A549 (cell line): ENCODE data around the gene KLK11. TPM values are rescaled to one million over a fixed set of nuclear protein-coding genes. Genes with fewer than 3 reads are reported as not detected.

ENCODE experiments used
- ATAC-seq, 2 experiments: fragments of 200-7000 bp in 1 of 2; fragments of >200 bp in 1 of 2; cut with Nextera tagmentation in 1 of 2; cut with Tn5 transposase in 1 of 2; 3 replicates each; pipeline versions ENCODE4 v1.8.0 to v1.9.1; 2018 to 2020; ENCODE audit warnings: mild to moderate bottlenecking in 1 of 2, moderate library complexity in 1 of 2
- CTCF ChIA-PET: fragments of 300-600 bp; sonication (Branson Sonifier 250); formaldehyde crosslinking; extraction: SDS; loops from one replicate; lab custom pipeline; 2021; ENCODE audit warnings: antibody characterized with exemption, inconsistent platforms; lab: Yijun Ruan, JAX
- POLR2A ChIA-PET: fragments of 350-600 bp; formaldehyde crosslinking; extraction: SDS; loops from one replicate; lab custom pipeline; 2021; ENCODE audit warnings: antibody characterized with exemption, inconsistent platforms; lab: Yijun Ruan, JAX
- DNase-seq, 2 experiments: peaks; one replicate each; pipeline versions ENCODE4 v3.0.0 to v3.0.0-alpha.2; 2011 to 2016; ENCODE audit warnings: low read depth in 1 of 2, low spot score in 1 of 2
- FAIRE-seq: peaks from 2 replicates; lab custom pipeline; 2011; peaks lifted over from hg19 to GRCh38; lab: Jason Lieb, UNC
- H3K27ac ChIP-seq, 2 experiments: fragments of >200 bp; sonication (Bioruptor Twin); formaldehyde crosslinking; 3 replicates each; pipeline ENCODE4 v1.5.1; 2016 to 2017
- H3K4me1 ChIP-seq: fragments of >200 bp; sonication (Bioruptor Twin); formaldehyde crosslinking; 3 replicates; pipeline ENCODE4 v1.6.1; 2016
- H3K4me2 ChIP-seq: fragments of >200 bp; sonication (Bioruptor Twin); formaldehyde crosslinking; 3 replicates; pipeline ENCODE4 v1.6.1; 2016
- H3K4me3 ChIP-seq: fragments of >200 bp; sonication (Bioruptor Twin); formaldehyde crosslinking; 3 replicates; pipeline ENCODE4 v1.5.1; 2016
- H3K9me3 ChIP-seq: fragments of >200 bp; sonication (Bioruptor Twin); formaldehyde crosslinking; 3 replicates; pipeline ENCODE4 v1.6.1; 2016
- CHD4 ChIP-seq: fragments of 200-600 bp; sonication (generic); IDR thresholded peaks from 2 replicates; pipeline ENCODE4 v1.6.1; 2016; ENCODE audit warnings: antibody characterized with exemption, mild to moderate bottlenecking, borderline replicate concordance
- EHMT2 ChIP-seq: fragments of 200-600 bp; sonication (generic); IDR thresholded peaks from 2 replicates; pipeline ENCODE4 v1.6.1; 2016; ENCODE audit warnings: antibody characterized with exemption, low read depth, mild to moderate bottlenecking, moderate library complexity
- EP300 ChIP-seq, 2 experiments: fragments of >200 bp; sonication (Bioruptor Twin); formaldehyde crosslinking; IDR thresholded peaks; 2 replicates in 1 of 2; 3 replicates in 1 of 2; pipeline ENCODE4 v1.6.1; 2016 to 2017
- ESRRA ChIP-seq: fragments of 150-350 bp; IDR thresholded peaks from 2 replicates; pipeline ENCODE4 v1.6.1; 2014; ENCODE audit warnings: mild to moderate bottlenecking, low read length, borderline replicate concordance
- FOXS1 ChIP-seq: fragments of 250-450 bp; sonication (Bioruptor Pico); IDR thresholded peaks from 2 replicates; pipeline ENCODE4 v1.5.0; 2020; ENCODE audit warnings: mild to moderate bottlenecking, moderate library complexity
- HDAC2 ChIP-seq: fragments of 200-600 bp; sonication (generic); IDR thresholded peaks from 2 replicates; pipeline ENCODE4 v1.6.1; 2016
- HES2 ChIP-seq: fragments of >200 bp; sonication (Bioruptor Twin); formaldehyde crosslinking; IDR thresholded peaks from 2 replicates; pipeline ENCODE4 v1.6.1; 2016
- HEYL ChIP-seq: fragments of 250-450 bp; sonication (Bioruptor Pico); IDR thresholded peaks from 2 replicates; pipeline ENCODE4 v1.8.0; 2021; ENCODE audit warnings: mild to moderate bottlenecking, moderate library complexity
- KDM1A ChIP-seq: fragments of 200-600 bp; sonication (generic); IDR thresholded peaks from 2 replicates; pipeline ENCODE4 v1.6.1; 2016; ENCODE audit warnings: low read depth, mild to moderate bottlenecking
- MAX ChIP-seq: IDR thresholded peaks from 2 replicates; pipeline ENCODE4 v1.6.1; 2012
- MAZ ChIP-seq: fragments of 150-350 bp; IDR thresholded peaks from 2 replicates; pipeline ENCODE4 v1.6.1; 2014; ENCODE audit warnings: antibody characterized with exemption, low read depth, low read length, borderline replicate concordance
- NPAS2 ChIP-seq: fragments of 250-450 bp; sonication (Bioruptor Pico); IDR thresholded peaks from 2 replicates; pipeline ENCODE4 v1.8.0; 2022; ENCODE audit warnings: mild to moderate bottlenecking, moderate library complexity, borderline replicate concordance
- POLR2A ChIP-seq: IDR thresholded peaks from 2 replicates; pipeline ENCODE4 v1.6.1; 2012; ENCODE audit warnings: mild to moderate bottlenecking, low read length
- POLR2AphosphoS2 ChIP-seq: conservative IDR thresholded peaks from 2 replicates; pipeline ENCODE4 v1.6.1; 2012; ENCODE audit warnings: low read length, improper control_type of control experiment, inconsistent platforms
- RARB ChIP-seq: fragments of 250-450 bp; sonication (Bioruptor Pico); IDR thresholded peaks from 2 replicates; pipeline ENCODE4 v1.8.0; 2021; ENCODE audit warnings: mild to moderate bottlenecking, moderate library complexity
- RCOR1 ChIP-seq: fragments of 150-350 bp; IDR thresholded peaks from 2 replicates; pipeline ENCODE4 v1.6.1; 2014; ENCODE audit warnings: antibody characterized with exemption, low read length, low read depth
- RNF2 ChIP-seq: fragments of 200-600 bp; sonication (generic); IDR thresholded peaks from 2 replicates; pipeline ENCODE4 v1.6.1; 2016; ENCODE audit warnings: low read depth, mild to moderate bottlenecking, antibody characterized with exemption, moderate library complexity, borderline replicate concordance
- SREBF2 ChIP-seq: fragments of 450-650 bp; IDR thresholded peaks from 2 replicates; pipeline ENCODE4 v1.6.1; 2014; ENCODE audit warnings: mild to moderate bottlenecking, moderate library complexity
- ZNF302 ChIP-seq: fragments of 250-450 bp; sonication (Bioruptor Pico); IDR thresholded peaks from 2 replicates; pipeline ENCODE4 v1.9.0; 2021; ENCODE audit warnings: inconsistent platforms, mild to moderate bottlenecking, moderate library complexity
- ZSCAN20 ChIP-seq: fragments of 250-450 bp; sonication (Bioruptor Pico); IDR thresholded peaks from 2 replicates; pipeline ENCODE4 v1.8.0; 2022; ENCODE audit warnings: mild to moderate bottlenecking, moderate library complexity
- WGBS: methylation state at CpG from one replicate; pipeline ENCODE4 v1.1.6; 2017; ENCODE audit errors: missing lambda C conversion rate; 5-methylcytosine and 5-hydroxymethylcytosine counted together
- polyA plus RNA-seq, 4 experiments: library from polyadenylated mRNA; depleted of rRNA in 3 of 4; stranded (reverse); fragments of >200 nt; fragmentation: RNase III in 1 of 4; extraction: RNeasy Plus Mini Kit Qiagen cat#74134 plus additional on column Dnase treatment in 1 of 4; gene quantifications; 2 replicates in 3 of 4; 3 replicates in 1 of 4; pipeline ENCODE4 v1.2.3, GENCODE V29; 2011 to 2017
- TF ChIP-seq, protein P1 (sequence below): fragments of 250-450 bp; sonication (Bioruptor Pico); IDR thresholded peaks from 2 replicates; pipeline ENCODE4 v1.5.0; 2021; ENCODE audit warnings: mild to moderate bottlenecking, moderate library complexity, borderline replicate concordance
- TF ChIP-seq, protein P2 (sequence below): fragments of >200 bp; sonication (Bioruptor Twin); formaldehyde crosslinking; IDR thresholded peaks from 3 replicates; pipeline ENCODE4 v1.6.1; 2016
- TF ChIP-seq, protein P3 (sequence below): fragments of >200 bp; sonication (Bioruptor Twin); formaldehyde crosslinking; IDR thresholded peaks from 3 replicates; pipeline ENCODE4 v1.5.1; 2016

The KLK11 gene
- polyA plus RNA-seq, 2 of the 4 experiments (the other 2 are of a cell fraction) = not detected

DNA sequence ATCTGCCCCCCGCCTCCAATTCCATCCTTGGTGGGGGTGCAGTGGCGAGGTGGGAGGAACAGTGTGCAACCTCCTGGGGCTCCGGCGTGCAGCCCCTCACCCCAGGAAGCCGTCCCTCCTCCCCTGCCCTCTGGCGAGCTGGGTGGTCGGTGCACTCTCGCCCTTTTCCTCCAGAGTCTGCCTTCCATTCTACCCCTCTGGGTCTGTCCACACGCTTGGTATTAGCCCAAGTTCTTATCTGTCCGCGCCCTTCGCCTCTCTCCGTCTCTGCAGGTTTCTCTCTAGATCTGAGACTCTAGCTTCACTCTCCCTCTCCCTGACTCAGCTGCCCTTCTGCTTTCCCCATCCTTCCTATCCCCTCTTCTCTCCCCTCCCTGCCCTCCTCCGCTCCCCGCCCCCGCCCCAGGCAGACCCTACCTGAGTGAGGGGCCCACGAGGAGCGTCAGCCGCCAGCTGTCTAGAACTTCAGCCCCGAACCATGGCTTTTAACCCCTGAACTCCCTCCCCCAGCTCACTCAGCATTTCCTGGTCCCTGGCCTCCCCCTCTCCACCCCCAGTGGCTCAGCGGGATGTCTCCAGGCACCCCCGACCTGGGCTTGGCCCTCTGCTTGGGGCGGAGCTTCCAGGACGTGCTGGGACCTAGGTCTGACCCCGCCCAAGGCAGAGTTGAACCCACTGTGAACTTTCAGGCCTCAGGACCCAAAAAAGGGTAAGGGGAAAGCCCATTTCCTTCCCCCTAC lies 39.0 kb upstream of the KLK11 start:
- FAIRE-seq (no peak), ATAC-seq (peak; percentile 26 to 60; a peak in 3 of 6 replicates), DNase-seq (no peak)
- POLR2A ChIA-PET = interaction anchor here (1.0 kb wide), 1 partner anchor 13 kb away, joined by 3 read pairs; no protein-coding TSS in a partner anchor
- H3K4me1 ChIP-seq = peaks cover 4% of the 10 kb centered on the region; the same call in 1 of the 3 replicates
- no peak for TF ChIP-seq RARB (CRISPR knock-in tag)
- TF ChIP-seq RNF2 = no peak
- TF ChIP-seq ZSCAN20 (CRISPR knock-in tag) = no peak
- H3K4me2 ChIP-seq = peak overlapping the region; percentile 91
- H3K9me3 ChIP-seq = no peaks in the 10 kb centered on the region
- 51% methylated on average over 18 of the region's 25 CpGs for WGBS
- CTCF ChIA-PET = interaction anchor here (1.0 to 1.4 kb wide), 2 partner anchors 31 to 44 kb away, joined by 4 to 7 read pairs; no protein-coding TSS in a partner anchor
- peak overlapping the region; percentile 46 for H3K4me3 ChIP-seq
- peak overlapping the region; percentile 31 to 67; a peak in 3 of 6 replicates for H3K27ac ChIP-seq

- 11% methylated on average over 24 of the region's 38 CpGs for WGBS
- H3K4me1 ChIP-seq = peaks cover 4% of the 10 kb centered on the region; the same call in 1 of the 3 replicates
- peak within 1 kb of the TSS; percentile 46 for H3K4me3 ChIP-seq
- ChIA-PET POLR2A (interaction anchor here (1.0 kb wide), 1 partner anchor 12 kb away, joined by 3 read pairs; no protein-coding TSS in a partner anchor), CTCF (interaction anchor here (1.0 to 1.4 kb wide), 3 partner anchors 32 to 44 kb away, joined by 3 to 7 read pairs (median 4); no protein-coding TSS in a partner anchor)
- H3K9me3 ChIP-seq = no peaks in the 10 kb centered on the region
- peak; percentile 22 to 44 for DNase-seq
- peak within 1 kb of the TSS; percentile 91 for H3K4me2 ChIP-seq
- H3K27ac ChIP-seq = peak within 1 kb of the TSS; percentile 31 to 67; a peak in 4 of 6 replicates
- ATAC-seq = peak; percentile 64 to 80; a peak in 5 of 6 replicates
- TF ChIP-seq POLR2AphosphoS2 = no peak
- TF ChIP-seq, protein P1, sequence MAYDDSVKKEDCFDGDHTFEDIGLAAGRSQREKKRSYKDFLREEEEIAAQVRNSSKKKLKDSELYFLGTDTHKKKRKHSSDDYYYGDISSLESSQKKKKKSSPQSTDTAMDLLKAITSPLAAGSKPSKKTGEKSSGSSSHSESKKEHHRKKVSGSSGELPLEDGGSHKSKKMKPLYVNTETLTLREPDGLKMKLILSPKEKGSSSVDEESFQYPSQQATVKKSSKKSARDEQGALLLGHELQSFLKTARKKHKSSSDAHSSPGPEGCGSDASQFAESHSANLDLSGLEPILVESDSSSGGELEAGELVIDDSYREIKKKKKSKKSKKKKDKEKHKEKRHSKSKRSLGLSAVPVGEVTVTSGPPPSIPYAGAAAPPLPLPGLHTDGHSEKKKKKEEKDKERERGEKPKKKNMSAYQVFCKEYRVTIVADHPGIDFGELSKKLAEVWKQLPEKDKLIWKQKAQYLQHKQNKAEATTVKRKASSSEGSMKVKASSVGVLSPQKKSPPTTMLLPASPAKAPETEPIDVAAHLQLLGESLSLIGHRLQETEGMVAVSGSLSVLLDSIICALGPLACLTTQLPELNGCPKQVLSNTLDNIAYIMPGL = no peak
- no peak for TF ChIP-seq MAX
- TF ChIP-seq ZNF302 (CRISPR knock-in tag) = no peak
- no peak for TF ChIP-seq HES2
- TF ChIP-seq, protein P2, sequence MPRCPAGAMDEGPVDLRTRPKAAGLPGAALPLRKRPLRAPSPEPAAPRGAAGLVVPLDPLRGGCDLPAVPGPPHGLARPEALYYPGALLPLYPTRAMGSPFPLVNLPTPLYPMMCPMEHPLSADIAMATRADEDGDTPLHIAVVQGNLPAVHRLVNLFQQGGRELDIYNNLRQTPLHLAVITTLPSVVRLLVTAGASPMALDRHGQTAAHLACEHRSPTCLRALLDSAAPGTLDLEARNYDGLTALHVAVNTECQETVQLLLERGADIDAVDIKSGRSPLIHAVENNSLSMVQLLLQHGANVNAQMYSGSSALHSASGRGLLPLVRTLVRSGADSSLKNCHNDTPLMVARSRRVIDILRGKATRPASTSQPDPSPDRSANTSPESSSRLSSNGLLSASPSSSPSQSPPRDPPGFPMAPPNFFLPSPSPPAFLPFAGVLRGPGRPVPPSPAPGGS = no peak
- 0 out of 2 replicates have a peak, but pooled peaks have one; percentile 48 for TF ChIP-seq CHD4
- no peak for TF ChIP-seq FOXS1 (CRISPR knock-in tag)
- TF ChIP-seq, all 56 proteins: peak for 1
- FAIRE-seq = no peak
Measured at GRCh38 chr19:51064534-51065220, 38.3 kb upstream of the KLK11 start, which contains the start of gene KLK13. Gene KLK13 (minus strand): TSS chr19:51065092. CDS start chr19:51065067, 25 bp downstream.

- ATAC-seq (no peak), FAIRE-seq (no peak), DNase-seq (no peak)
- H3K9me3 ChIP-seq = no peaks in the 10 kb centered on the region
- 54% methylated on average over 7 of the region's 7 CpGs for WGBS
- TF ChIP-seq HEYL (CRISPR knock-in tag) = no peak
- TF ChIP-seq NPAS2 (CRISPR knock-in tag) = no peak
- TF ChIP-seq RCOR1 = no peak
- no peak for TF ChIP-seq SREBF2
- no peak for TF ChIP-seq KDM1A
- no peak for TF ChIP-seq ESRRA
- TF ChIP-seq HDAC2 = no peak
- no peak for TF ChIP-seq EP300 (IDR thresholded peaks at IDR 0.05)
- TF ChIP-seq EHMT2 = no peak
- TF ChIP-seq POLR2A = no peak
- TF ChIP-seq, protein P3, sequence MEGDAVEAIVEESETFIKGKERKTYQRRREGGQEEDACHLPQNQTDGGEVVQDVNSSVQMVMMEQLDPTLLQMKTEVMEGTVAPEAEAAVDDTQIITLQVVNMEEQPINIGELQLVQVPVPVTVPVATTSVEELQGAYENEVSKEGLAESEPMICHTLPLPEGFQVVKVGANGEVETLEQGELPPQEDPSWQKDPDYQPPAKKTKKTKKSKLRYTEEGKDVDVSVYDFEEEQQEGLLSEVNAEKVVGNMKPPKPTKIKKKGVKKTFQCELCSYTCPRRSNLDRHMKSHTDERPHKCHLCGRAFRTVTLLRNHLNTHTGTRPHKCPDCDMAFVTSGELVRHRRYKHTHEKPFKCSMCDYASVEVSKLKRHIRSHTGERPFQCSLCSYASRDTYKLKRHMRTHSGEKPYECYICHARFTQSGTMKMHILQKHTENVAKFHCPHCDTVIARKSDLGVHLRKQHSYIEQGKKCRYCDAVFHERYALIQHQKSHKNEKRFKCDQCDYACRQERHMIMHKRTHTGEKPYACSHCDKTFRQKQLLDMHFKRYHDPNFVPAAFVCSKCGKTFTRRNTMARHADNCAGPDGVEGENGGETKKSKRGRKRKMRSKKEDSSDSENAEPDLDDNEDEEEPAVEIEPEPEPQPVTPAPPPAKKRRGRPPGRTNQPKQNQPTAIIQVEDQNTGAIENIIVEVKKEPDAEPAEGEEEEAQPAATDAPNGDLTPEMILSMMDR = no peak
- no peak for TF ChIP-seq MAZ
- no peak overlapping the region for H3K4me3 ChIP-seq
- H3K4me1 ChIP-seq = peaks cover 4% of the 10 kb centered on the region; the same call in 1 of the 3 replicates
- no peak overlapping the region for H3K4me2 ChIP-seq
- POLR2A ChIA-PET = no interaction called here
- no peak overlapping the region for H3K27ac ChIP-seq
- CTCF ChIA-PET = interaction anchor here (1.0 kb wide), 1 partner anchor 43 kb away, joined by 3 read pairs; no protein-coding TSS in a partner anchor
Measured at GRCh38 chr19:51063664-51064063, 37.2 kb upstream of the KLK11 start.
